Subcutaneous adipose tissue (tissue), 4 donors: Measurements from ENCODE around the gene ZBTB7C. TPM values are rescaled to one million over a fixed set of nuclear protein-coding genes. Genes with fewer than 3 reads are reported as not detected.

Source experiments
- CTCF ChIP-seq: fragments of 450-650 bp; IDR thresholded peaks from one replicate; pipeline ENCODE4 v1.5.1; 2016; ENCODE audit warnings: low read depth, mild to moderate bottlenecking, control low read depth, antibody characterized with exemption, moderate library complexity
- total RNA-seq, 4 donors: library from RNA; depleted of rRNA; stranded (reverse); fragments of >200 nt; gene quantifications; one replicate each; pipeline ENCODE4 v1.1.0, GENCODE V29; 2016

Gene ZBTB7C
- total RNA-seq, 4 donors from 2014 or later = 1.0 to 5.5 (median 4.4) TPM

GRCh38 chr18:48314690-48315089 is 94.5 kb downstream of the ZBTB7C start:
- no peak for TF ChIP-seq CTCF

DNA sequence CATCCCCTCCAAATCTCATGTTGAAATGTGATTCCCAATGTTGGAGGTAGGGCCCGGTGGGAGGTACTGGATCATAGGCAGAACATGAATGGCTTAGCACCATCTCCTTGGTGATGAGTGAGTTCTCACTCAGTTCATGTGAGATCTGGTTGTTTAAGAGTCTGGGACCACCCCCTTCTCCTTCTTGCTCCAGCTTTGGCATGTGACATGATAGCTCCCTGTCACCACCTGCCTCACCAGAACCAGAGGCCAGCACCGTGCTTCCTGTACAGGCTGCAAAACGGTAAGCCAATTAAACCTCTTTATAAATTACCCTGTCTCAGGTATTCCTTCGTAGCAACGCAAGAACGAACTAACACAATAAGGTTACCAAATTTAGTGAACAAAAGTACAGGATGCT is 95.4 kb downstream of the ZBTB7C start:
- TF ChIP-seq CTCF = no peak

- TF ChIP-seq CTCF = no peak
These were observed 97.1 kb downstream of the ZBTB7C start for GRCh38 chr18:48312066-48312465.

GRCh38 chr18:48310999-48311398 is 98.2 kb downstream of the ZBTB7C start:
- no peak for TF ChIP-seq CTCF

- no peak for TF ChIP-seq CTCF
These were observed 98.8 kb downstream of the ZBTB7C start for GRCh38 chr18:48310353-48310752.

DNA sequence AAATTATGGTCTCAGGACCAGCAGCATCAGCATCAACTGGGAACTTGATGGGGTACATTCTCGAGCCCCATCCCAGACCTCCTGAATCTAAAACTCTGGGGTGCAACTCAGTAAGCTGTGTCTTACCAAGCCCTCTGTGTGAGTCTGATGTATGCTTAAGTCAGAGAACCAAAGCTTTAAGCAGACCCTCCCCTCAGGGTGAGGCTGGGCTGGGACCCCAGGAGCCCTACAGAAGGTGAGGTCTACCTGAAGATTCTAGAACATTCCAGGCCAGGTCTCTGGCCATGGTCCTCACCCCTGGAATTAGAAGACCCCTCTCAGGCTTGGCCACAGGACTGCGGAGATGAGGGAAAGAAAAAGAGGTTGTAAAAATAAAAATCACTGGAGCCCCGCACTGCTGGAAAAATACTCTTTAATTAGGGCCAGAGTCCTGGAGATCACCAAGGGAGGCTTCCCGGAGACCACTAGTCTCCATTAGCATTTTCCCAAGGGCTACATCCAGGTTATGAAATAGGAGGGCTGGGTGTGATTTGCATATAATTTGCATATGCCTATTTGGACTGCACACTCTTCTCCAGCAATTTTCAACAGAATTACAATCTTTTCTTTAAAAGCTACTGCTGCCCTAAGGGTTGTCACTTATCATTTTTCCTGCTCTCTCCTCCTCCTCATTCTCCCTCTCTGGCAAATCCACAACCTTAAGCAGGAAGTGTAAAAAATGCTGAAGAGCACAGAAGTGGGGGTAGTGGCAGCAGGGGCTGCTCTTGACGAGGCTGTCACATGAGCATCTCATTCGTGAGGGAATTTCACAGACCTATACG is 100.2 kb downstream of the ZBTB7C start:
- no peak for TF ChIP-seq CTCF

- no peak for TF ChIP-seq CTCF
These were observed 101.1 kb downstream of the ZBTB7C start for GRCh38 chr18:48308027-48308635.
